Left kidney (tissue), 2 donors: ENCODE measurements around the gene ARHGAP12. TPM values are rescaled to one million over a fixed set of nuclear protein-coding genes. Genes with fewer than 3 reads are reported as not detected.

Experiments
- DNase-seq: peaks from one replicate; pipeline ENCODE4 v3.0.0-alpha.2; 2013
- polyA plus RNA-seq: library from polyadenylated mRNA; unstranded; fragments of 120-200 nt; gene quantifications from one replicate; pipeline ENCODE4 v1.2.1, GENCODE V29; 2013; ENCODE audit not compliant: insufficient read length

The ARHGAP12 gene
- polyA plus RNA-seq, 1 donor: 49.9 TPM

DNA sequence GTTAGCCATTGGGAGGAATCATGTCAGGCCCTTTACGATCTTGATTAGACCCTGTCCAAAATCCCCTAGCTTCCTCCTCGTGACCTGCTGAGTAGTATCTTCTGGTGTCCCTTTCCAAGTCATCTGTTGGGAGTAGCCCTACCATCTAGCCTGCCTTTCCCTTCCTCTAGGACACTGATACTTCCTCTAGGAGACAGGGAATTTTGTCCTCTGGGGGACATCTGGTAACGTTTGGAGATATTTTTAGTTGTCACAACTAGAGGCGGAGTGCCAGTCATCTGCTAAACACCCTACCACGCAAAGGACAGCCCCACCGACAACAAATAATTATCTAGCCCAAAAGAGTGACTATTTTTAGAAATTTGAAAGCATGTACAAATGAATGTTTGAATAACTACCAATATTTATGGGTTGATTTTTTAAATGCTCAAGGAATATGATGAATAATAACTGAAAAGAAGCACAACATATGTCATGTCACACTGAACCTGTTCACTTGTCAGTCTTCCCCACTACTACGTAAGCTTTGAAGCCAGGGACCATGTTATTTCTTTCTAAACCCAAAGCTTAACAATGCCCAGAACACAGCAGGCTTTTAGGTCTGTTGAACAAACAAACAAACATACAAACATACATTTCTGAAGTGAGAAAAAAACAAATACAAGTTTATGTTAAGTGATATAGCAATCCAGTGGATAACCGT is 105.9 kb downstream of the ARHGAP12 start:
- DNase-seq: no peak

DNA sequence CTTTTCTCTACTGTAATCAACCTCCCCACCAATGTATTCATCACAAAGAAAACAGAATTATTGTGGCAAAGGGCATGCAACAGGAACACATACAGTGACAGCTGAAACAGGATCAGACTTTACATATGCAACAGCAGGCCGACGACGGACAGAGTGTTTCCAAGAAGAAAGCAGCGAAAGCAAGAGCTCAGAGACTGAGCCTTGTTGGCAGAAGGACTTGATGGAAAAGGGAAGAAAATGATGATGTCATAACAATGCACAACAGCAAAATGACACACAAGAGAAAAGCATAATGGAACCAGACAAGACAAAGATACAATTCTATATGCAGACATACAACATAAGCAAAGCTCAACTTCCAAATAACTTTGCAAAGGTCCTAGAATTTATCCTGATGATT is 106.5 kb downstream of the ARHGAP12 start:
- DNase-seq: no peak

DNA sequence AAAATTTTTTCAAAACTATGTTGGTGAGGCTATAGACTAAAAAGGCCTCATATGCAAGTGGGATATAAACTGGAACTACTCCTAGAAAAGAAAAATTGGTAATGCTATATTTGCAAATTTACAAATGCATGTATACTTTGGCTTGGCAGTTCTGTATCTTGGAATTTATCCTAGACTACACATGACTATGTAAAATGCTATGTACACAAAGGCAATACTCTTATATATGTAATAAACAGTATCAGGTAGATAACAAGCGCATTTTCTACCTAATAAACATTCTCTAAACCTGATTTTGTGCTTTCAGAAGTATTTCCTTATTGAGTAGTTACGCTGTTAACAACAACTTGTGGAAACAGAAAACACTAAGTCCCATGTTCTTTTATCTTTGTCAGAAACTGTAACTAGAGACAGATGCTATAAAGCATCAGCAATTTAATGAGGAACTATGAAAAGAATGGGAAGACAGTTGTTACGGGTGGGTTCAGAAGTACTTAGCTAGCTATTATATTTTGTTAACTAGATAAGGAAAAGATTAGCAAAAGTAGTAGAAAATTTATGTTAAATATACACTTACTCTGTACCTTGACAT is 107.8 kb downstream of the ARHGAP12 start:
- DNase-seq: no peak

DNA sequence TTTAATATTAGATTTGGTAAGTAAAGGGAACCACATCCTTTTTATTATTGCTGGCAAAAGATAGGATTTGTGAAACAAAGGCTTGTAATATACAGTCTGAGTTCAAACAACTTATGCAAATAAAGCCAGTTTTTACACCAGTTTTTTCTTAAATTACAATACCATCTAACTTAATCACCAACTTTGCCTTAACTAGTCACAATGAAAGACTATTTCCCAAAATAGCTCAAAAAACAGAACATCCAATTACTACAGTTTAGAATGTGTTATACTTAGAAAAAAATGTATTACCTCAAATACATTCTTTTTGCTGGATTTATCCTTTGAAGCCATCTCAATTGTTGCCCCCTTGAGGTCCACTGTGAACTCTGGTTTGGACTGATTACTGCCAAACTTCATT is 108.5 kb downstream of the ARHGAP12 start:
- no peak for DNase-seq

DNA sequence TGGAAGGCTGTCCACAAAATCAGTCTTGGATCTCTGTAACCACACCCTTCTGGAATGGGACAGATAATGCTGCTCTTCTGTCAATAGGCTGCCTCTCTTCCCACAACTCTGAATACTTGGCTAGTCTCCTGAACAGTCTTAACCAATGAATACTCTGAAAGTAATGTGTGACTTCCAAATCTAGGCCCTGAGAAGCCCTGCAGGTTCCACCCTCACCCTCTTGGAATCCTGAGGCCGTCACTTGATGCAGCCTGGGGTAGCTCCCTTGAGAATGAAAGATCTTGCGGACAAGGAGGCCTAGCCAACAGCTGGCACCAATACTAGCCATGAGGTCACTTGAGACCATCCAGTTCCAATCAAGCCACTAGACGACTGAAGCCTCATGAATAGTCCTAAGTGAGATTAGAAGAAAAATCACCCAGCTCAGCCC is 109.2 kb downstream of the ARHGAP12 start:
- DNase-seq: no peak

DNA sequence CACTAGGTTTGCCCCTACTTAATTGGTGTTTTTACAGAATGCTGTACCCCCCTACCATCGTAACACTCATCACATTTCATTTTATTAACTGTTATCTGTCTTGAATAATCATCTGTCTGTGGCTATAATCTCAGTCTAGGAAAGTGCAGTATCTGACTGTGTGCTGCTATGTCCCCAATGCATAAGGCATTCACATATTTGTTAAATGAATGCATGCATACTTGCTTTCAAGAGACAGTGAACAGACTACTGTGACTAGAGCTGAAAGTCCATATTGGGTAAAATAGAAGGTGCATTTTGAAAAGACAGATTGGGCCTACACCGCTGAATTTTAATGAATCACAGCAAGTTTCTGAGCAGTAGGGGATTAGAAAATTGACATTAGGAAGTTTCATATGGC is 112.3 kb downstream of the ARHGAP12 start:
- DNase-seq: no peak

DNA sequence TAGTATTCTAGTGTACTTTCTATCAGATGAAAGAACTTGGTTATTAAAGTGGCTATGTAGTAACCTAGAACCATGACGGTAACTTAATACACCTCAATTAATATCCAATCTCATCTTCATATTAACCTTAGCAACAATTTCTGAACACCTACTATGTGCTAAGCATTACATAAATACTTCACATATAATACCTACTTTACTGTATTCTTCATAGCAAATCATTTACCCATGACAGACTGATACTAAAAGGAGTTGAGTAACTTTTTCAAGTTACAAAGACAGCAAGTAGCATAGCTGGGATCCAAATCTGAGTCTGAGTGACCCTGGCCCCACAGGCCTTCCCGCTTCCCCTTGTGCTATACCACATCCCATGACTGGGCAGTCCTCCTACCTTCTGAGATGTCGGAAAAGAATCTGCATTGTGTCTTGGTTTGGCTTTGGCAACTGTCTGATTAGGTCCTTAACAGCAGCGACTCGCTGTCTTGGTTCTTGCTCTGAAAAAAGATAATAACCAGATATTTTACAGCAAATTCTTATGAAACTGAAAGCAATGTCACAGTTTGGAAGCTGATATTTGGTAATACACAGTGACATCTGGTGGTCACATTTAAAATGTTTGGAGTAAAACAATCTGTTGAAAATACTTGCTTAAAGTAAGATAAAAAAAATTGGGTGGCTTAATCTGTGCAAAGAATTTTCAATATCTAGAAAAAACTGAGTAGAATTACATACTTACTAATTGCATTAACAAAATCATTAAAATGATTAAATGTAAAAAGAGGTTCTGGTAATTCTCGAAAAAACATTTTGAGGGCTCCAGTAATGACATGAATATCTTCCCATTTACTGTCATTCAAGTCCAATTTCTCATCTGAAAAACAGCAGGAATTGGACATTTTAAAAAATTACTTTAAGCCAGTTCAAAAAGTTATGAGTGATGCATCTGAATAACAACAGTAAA is 120.1 kb downstream of the ARHGAP12 start:
- peak; percentile 70 for DNase-seq

DNA sequence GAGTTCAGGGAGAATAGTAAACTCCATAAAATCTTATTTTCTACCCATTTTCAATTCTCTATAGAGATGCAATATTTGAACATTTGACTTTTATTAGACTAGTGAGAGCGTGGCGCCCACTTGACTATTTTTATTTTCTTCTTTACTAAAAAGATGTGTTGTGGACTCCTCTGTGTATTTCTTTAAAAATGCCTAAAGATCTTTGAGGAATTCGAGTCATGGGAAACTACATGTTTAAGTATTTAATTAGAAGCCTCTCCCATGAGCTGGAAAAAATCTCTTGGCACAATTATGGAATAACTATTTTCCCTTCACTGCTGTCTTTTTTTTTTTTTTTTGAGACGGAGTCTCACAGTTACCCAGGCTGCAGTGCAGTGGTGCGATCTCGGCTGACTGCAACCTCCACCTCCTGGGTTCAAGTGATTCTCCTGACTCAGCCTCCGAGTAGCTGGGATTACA is 124.2 kb downstream of the ARHGAP12 start:
- no peak for DNase-seq

DNA sequence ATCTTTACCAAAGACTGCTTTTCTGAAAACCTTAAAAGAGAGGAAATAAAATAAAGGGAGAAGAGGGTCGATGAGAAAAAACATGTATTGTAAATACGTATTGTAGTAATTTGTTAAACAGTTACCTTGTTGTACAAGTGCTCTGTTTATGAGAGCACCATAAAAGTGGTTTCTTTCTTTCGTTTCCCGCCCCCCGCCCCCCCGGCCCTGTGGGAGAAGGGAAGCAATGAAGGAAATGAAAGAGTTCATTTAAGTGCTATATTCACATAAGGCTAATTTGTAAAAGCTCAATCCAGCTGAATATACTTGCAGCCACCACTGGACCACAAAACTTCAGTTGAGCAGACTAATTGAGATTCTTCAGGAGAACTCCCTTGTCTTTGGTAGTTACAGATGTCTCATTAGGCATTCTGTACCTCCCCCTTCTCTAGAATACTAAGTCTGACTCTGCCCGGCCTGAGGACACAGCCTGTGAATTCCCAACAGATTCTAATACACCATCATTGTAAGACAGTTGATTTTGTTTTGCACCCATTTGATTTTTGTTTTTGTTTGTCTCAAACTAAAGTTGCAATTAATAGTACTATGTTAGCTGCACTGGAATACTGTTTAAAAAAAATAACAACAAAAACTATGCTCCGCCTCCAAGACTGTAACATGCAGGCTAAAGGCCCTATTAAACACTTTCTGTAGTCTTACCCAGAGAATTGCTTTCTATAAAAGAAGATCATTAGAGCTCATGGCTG is 124.9 kb downstream of the ARHGAP12 start:
- DNase-seq: no peak

DNA sequence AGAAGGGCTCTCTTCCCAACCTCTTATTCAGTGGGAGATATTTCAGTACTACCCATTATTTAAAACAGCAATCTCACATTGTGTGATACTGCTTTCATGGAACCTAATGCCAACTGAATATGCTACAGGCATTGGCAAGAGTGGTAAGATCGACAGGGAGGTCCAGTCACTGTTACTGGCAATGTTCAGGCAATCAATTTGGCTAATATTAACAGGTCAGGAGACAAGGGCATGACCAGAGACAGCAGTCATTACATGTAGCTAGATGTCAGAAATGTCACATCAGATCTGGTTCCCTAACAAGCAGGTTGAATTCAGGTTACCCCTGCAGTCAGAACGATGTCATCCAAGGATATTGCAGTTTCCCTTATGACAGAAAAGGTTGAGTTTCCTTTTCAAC is 129.4 kb downstream of the ARHGAP12 start:
- no peak for DNase-seq

DNA sequence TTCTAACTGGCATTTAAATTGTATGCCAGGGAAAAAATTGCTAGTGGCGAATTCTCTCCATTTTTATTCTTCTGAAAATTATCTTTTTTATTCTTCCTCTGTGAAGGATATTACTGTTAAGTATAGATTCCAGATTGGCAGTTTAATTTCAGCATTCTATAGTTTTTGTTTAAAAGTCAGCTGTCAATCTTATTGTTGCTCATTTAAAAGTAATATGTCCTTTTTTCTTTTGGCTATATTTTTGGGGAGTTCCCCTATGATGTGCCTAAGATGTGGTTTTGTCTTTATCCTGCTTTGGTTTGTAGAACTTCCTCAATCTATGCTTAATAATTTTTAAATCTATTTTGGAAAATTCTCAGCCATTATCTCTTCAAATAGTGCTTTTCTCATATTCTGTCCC is 135.9 kb downstream of the ARHGAP12 start:
- no peak for DNase-seq

DNA sequence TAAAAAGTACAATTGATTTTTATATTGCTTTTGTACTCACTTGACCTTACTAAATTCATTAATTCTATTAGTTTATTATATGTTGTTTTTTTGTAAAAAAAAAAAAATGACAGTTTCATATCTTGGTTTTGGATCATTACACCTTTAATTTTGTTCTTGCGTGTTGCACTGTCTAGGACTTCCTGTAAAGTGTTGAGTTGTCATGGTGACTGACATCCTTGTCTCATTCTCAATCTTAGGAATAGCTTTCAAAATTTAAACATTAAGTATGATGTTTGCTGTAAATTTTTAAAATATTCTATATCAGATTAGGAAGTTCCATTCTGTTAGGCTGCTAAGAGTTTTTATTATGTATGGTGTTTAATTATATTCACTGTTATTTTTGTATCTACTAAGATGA is 139.1 kb downstream of the ARHGAP12 start:
- no peak for DNase-seq

DNA sequence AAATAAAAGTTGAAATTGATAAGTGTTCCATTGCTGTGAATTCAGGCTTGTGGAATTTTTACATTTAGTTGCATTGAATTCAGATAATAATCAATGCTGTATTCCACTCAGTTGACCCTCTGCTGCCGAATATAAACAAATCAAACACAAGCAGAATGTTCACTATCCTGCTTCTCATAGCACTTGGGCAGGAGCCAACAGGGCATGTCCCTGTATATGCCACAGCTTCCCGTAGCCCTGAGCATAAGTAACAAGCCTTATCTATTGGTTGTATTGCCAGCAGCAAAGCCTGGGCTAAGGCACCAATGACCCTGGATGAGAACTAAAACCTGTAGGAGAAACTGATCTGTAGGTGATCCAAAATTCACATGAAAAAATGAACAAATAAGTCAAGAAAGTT is 145.9 kb downstream of the ARHGAP12 start:
- no peak for DNase-seq

DNA sequence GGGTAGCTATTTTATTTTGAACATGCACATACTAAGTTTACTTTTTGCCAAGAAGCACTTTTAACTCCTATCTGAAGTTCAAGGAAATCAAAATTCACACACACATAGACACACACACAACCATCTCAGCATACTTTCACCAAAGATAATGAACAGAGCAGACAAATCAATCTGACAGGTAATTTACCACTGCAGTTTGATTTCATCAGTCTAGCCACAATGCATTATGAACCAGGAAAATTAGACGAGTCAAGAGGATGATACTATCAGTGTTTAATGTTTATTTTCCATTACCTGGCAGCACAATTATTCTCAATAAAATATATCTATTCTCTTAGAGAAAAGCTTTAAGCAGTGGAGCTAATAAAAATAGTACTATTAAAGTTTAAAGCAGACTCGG is 147.9 kb downstream of the ARHGAP12 start:
- no peak for DNase-seq

DNA sequence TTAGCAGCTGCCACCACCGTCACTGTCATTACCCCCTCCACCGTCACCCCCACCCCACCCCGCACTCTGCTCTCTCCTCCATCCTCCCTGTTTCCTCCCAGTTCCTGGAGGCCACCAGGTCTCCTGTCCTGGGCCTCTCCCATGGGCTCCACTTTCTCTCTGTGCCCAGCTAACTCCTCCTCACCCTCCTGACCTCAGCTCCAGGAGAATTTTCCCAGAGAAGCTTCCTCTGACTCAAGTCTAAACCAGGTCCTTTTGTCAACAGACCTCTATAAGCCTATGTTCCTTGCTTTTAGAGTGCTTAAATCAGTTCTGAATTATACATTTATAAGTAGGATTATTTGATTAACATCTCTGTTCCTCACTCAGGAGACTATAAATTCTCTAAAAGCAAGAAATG is 150.0 kb downstream of the ARHGAP12 start:
- no peak for DNase-seq

DNA sequence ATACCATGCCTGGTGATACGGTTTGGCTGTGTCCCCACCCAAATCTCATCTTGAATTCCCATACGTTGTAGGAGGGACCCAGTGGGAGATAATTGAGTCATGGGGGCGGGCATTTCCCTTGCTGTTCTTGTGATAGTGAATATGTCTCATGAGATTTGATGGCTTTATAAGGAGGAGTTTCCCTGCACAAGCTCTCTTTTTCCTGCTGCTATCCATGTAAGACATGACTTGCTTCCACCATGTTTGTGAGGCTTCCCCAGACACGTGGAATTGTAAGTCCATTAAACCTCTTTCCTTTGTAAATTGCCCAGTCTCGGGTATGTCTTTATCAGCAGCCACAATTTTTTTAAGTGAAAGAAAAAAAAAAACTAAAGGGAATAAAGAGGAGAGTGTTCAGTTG is 152.5 kb downstream of the ARHGAP12 start:
- DNase-seq: no peak

DNA sequence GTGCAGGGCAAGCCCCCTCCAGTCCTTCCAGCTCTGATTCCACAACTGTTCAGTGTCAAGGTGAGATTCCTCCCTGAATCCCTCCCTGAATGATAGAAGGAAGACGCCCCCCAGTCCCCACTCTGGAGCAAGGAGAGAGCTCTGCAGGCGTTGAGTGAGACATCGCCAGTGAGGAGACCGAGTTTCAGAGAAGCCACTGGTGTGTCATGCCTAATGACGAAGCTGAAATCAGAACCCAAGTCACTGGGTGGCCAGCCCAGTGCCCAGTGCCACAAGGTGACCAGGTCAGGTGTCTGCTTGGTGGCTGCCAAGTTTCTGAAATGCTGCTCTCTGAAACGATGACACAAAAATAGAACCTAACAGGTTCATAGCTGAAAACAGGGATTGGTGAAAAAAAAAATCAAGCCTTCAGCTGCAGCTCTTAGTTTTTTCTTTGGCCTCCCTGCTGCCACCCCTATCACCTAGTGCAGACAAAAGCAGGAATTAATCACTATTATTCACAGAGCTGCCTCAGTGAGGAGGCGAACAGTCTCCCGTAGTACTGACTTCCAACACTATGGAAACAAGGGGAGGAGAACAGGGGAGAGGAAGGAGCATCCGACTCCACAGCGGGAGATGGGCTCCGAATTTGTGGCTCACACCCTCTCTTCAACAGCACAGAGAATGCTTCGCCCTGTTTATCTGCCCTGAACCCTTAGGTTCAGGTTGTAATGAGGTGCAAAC is 153.5 kb downstream of the ARHGAP12 start:
- no peak for DNase-seq

DNA sequence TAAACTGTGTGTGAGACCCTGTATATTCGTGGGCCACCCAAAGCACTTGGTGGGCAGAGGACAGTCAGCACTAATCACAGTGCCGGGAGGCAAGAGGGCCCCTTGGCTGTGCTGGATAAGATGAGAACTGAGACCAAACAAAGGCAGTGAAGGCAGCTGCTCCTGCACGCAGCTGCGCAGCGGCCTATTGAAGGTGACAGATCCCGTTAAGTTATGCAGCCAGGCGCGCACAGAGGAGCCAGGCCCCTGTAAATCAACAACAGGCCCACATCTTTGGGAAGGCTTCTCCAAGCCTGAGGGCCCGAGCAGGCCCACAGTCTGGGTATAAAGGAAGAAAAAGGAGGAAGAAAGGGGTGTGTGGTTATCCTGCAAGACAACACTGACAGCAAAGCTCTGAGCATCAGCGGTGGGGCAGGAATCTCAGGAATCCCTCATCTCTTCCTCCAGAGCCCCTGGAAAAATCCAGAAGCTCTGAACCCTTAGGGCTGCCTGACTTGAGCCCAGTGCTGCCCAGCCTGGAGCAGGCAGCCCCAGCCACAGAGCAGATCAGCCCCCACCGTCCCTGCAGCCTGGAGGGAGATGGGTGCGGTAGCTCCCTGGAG is 154.2 kb downstream of the ARHGAP12 start:
- peak; percentile 36 for DNase-seq

DNA sequence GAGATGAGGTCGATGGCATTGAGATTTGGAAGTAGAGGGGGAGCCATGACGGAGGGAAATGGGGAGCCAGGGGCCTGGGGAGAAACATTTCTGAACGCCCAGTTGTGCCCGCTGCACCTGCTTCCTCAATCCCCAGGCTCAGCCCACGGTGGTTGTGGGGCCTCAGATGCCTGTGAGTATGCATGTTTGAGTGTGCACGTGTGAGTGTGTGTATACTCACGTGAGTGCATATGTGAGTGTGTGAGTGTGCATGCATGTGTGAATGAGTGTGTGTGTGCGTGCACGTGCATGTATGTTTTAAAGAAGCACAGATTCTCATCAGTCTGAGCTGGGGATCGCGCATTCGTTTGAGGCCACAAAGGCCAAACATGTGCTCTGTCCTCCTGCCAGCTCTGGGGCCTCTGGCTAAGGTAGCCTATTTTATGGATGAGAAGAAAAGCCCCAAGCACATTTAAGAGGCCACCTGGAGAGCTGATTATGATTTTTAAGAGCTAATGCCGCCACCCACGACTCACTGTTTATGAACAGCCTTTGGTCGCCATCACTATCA is 154.8 kb downstream of the ARHGAP12 start:
- DNase-seq: no peak

DNA sequence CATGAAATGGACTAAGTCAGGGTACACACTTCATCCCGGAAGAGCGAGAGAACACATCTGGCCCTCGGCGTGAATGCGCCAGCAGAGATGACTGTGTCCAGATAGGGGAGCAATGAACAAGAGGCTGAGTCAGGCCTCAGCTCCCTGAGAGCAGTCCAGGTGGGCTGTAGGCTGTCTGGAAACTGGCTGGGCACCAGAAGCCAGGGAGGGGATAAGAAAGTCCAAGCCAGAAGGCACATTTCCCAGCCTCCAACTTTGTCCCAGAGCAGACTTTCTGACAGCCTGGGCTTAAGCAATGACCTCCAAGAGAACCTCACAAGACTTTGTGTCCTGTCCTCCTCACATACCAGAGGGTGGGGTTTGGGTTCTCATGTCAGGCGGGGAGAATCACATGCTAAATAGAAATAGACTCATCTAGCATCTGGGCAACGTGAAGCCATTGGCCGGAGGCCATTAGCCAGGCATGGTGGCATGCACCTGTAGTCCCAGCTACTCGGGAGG is 157.2 kb downstream of the ARHGAP12 start:
- no peak for DNase-seq
